Endothelial cell of umbilical vein (primary cell): ENCODE measurements around the gene INHA. TPM values are rescaled to one million over a fixed set of nuclear protein-coding genes. Genes with fewer than 3 reads are reported as not detected.

Source experiments
- BruUV-seq: library from RNA; stranded (reverse); fragments of 400-500 nt; replicated peaks from 2 replicates; lab custom pipeline; 2021; lab: Mats Ljungman, UMichigan
- CTCF ChIA-PET: fragments of 300-600, 350-600 bp; sonication (Branson Sonifier 250); formaldehyde crosslinking; loops from one replicate; lab custom pipeline; 2021; ENCODE audit warnings: antibody characterized with exemption, inconsistent platforms; lab: Charles Lee
- POLR2A ChIA-PET: fragments of 300-600, 350-600 bp; sonication (Branson Sonifier 250); formaldehyde crosslinking; loops from one replicate; lab custom pipeline; 2021; ENCODE audit warnings: antibody characterized with exemption, inconsistent platforms; lab: Charles Lee
- DNase-seq: peaks from one replicate; pipeline ENCODE4 v3.0.0-alpha.2; 2011; ENCODE audit warnings: low read depth, low spot score
- FAIRE-seq: peaks from 2 replicates; lab custom pipeline; 2011; peaks lifted over from hg19 to GRCh38; lab: Jason Lieb, UNC
- H2AFZ ChIP-seq: 2 replicates; pipeline ENCODE4 v1.6.0; 2012; ENCODE audit warnings: low read depth, low read length, control low read depth, inconsistent platforms
- H3K27ac ChIP-seq: 2 replicates; pipeline ENCODE4 v1.5.1; 2011; ENCODE audit warnings: low read depth, mild to moderate bottlenecking, control low read depth, low read length, moderate library complexity; ENCODE audit not compliant: insufficient read depth
- H3K27me3 ChIP-seq, 2 experiments: 2 replicates each; pipeline versions ENCODE4 v1.6.0 to v1.6.1; 2011; ENCODE audit warnings: low read length in 2 of 2, mixed read lengths in 1 of 2; ENCODE audit not compliant: control insufficient read depth in 2 of 2, insufficient read depth in 2 of 2
- H3K36me3 ChIP-seq, 2 experiments: 2 replicates in 1 of 2; 3 replicates in 1 of 2; pipeline ENCODE4 v1.5.1; 2011; ENCODE audit warnings: low read length in 2 of 2, mild to moderate bottlenecking in 1 of 2, moderate library complexity in 1 of 2; ENCODE audit not compliant: control insufficient read depth in 2 of 2, insufficient read depth in 2 of 2; ENCODE audit errors: extremely low read depth in 1 of 2
- H3K4me1 ChIP-seq: 3 replicates; pipeline ENCODE4 v1.5.1; 2011; ENCODE audit warnings: mild to moderate bottlenecking, low read length; ENCODE audit not compliant: control insufficient read depth, insufficient read depth; ENCODE audit errors: extremely low read depth
- H3K4me2 ChIP-seq: 2 replicates; pipeline ENCODE4 v1.6.1; 2011; ENCODE audit warnings: low read length, control low read depth, mixed read lengths; ENCODE audit not compliant: insufficient read depth
- H3K4me3 ChIP-seq, 3 experiments: fragments of 200-600 bp in 1 of 3; sonication (generic), shearing (Covaris generic) in 1 of 3; replicated peaks in 1 of 3; 2 replicates each; pipeline ENCODE4 v1.5.1; 2011 to 2016; ENCODE audit warnings: control low read depth in 3 of 3, low read length in 3 of 3, mild to moderate bottlenecking in 2 of 3, inconsistent platforms in 1 of 3, low read depth in 1 of 3, moderate library complexity in 1 of 3; ENCODE audit not compliant: insufficient read depth in 1 of 3
- H3K79me2 ChIP-seq: 2 replicates; pipeline ENCODE4 v1.6.0; 2012; ENCODE audit warnings: low read length, inconsistent platforms; ENCODE audit not compliant: control insufficient read depth, insufficient read depth
- H3K9ac ChIP-seq: replicated peaks from 2 replicates; pipeline ENCODE3; 2011; ENCODE audit warnings: low read length, control low read depth; ENCODE audit not compliant: insufficient read depth; ENCODE audit errors: extremely low read depth
- H3K9me1 ChIP-seq: replicated peaks from 3 replicates; pipeline ENCODE4 v1.6.0; 2011; ENCODE audit warnings: mild to moderate bottlenecking, low read length; ENCODE audit not compliant: control insufficient read depth, insufficient read depth; ENCODE audit errors: extremely low read depth
- H3K9me3 ChIP-seq: replicated peaks from 2 replicates; pipeline ENCODE4 v1.5.1; 2012; ENCODE audit warnings: low read length, inconsistent platforms; ENCODE audit not compliant: control insufficient read depth, insufficient read depth
- H4K20me1 ChIP-seq: replicated peaks from 2 replicates; pipeline ENCODE3; 2011; ENCODE audit warnings: mild to moderate bottlenecking, low read length; ENCODE audit not compliant: control insufficient read depth, insufficient read depth; ENCODE audit errors: extremely low read depth
- EZH2 ChIP-seq: IDR thresholded peaks from 2 replicates; pipeline ENCODE4 v1.6.1; 2012; ENCODE audit warnings: borderline replicate concordance, low read depth, mild to moderate bottlenecking, moderate library complexity, low read length, inconsistent platforms; ENCODE audit not compliant: severe bottlenecking
- FOS ChIP-seq: IDR thresholded peaks from 2 replicates; pipeline ENCODE4 v1.6.1; 2011; ENCODE audit warnings: mild to moderate bottlenecking, low read length, moderate library complexity, borderline replicate concordance; ENCODE audit not compliant: insufficient read depth
- GATA2 ChIP-seq: IDR thresholded peaks from 2 replicates; pipeline ENCODE4 v1.7.0; 2011; ENCODE audit warnings: low read depth, mild to moderate bottlenecking, moderate library complexity, mixed read lengths, low read length; ENCODE audit not compliant: insufficient read length, insufficient read depth
- JUN ChIP-seq: IDR thresholded peaks from 2 replicates; pipeline ENCODE4 v1.6.1; 2011; ENCODE audit warnings: borderline replicate concordance, low read depth; ENCODE audit not compliant: insufficient read length, insufficient read depth
- MYC ChIP-seq: IDR thresholded peaks from one replicate; pipeline ENCODE4 v1.6.1; 2011; ENCODE audit warnings: mild to moderate bottlenecking, low read depth, low read length
- POLR2A ChIP-seq: IDR thresholded peaks from 2 replicates; pipeline ENCODE4 v1.6.1; 2012; ENCODE audit warnings: low read depth, mild to moderate bottlenecking, control low read depth, low read length
- POLR2AphosphoS5 ChIP-seq: IDR thresholded peaks from 2 replicates; pipeline ENCODE4 v1.6.1; 2012; ENCODE audit warnings: low read depth, mild to moderate bottlenecking, control low read depth, low read length, moderate library complexity; ENCODE audit not compliant: insufficient read depth
- dilution Hi-C: fragments of 300-500 bp; cut with MboI; formaldehyde crosslinking; loops from one replicate; pipeline ENCODE4 v1.15.0; 2019; ENCODE audit warnings: low sequenced_read_pairs; ENCODE audit not compliant: extremely low pct_ligation_motif_present
- intact Hi-C: fragments of 100-400 bp; cut with micrococcal nuclease; formaldehyde crosslinking; loops from one replicate; pipeline ENCODE4 v1.10.0; 2022
- polyA plus RNA-seq, 4 experiments: library from polyadenylated mRNA; depleted of rRNA in 3 of 4; stranded (reverse) in 3 of 4; unstranded in 1 of 4; fragments of >200 nt; gene quantifications; 2 replicates each; pipeline versions ENCODE4 v1.2.1 to v1.2.3, GENCODE V29; 2011 to 2012; ENCODE audit warnings: missing spikeins in 1 of 4
- total RNA-seq: library from RNA; stranded (reverse); gene quantifications from 2 replicates; pipeline ENCODE4 v1.2.3, GENCODE V29; 2021
- TF ChIP-seq, protein P1 (sequence below), 2 donors: IDR thresholded peaks; 1 replicate in 1 of 2; 2 replicates in 1 of 2; pipeline ENCODE4 v1.5.1; 2011; ENCODE audit warnings: low read length in 2 of 2, mild to moderate bottlenecking in 2 of 2, moderate library complexity in 2 of 2, control low read depth in 1 of 2, inconsistent platforms in 1 of 2, low read depth in 1 of 2; ENCODE audit not compliant: insufficient read depth in 1 of 2; ENCODE audit errors: extremely low read depth in 1 of 2
- TF ChIP-seq, protein P2 (sequence below): IDR thresholded peaks from 2 replicates; pipeline ENCODE4 v1.6.1; 2011; ENCODE audit not compliant: insufficient read depth, insufficient read length

The INHA gene
- total and polyA plus RNA-seq, 2 donors (not counting 3 experiments of a cell fraction or from before 2014, with no cell fraction given) = 0.06 TPM; not detected in 1

DNA sequence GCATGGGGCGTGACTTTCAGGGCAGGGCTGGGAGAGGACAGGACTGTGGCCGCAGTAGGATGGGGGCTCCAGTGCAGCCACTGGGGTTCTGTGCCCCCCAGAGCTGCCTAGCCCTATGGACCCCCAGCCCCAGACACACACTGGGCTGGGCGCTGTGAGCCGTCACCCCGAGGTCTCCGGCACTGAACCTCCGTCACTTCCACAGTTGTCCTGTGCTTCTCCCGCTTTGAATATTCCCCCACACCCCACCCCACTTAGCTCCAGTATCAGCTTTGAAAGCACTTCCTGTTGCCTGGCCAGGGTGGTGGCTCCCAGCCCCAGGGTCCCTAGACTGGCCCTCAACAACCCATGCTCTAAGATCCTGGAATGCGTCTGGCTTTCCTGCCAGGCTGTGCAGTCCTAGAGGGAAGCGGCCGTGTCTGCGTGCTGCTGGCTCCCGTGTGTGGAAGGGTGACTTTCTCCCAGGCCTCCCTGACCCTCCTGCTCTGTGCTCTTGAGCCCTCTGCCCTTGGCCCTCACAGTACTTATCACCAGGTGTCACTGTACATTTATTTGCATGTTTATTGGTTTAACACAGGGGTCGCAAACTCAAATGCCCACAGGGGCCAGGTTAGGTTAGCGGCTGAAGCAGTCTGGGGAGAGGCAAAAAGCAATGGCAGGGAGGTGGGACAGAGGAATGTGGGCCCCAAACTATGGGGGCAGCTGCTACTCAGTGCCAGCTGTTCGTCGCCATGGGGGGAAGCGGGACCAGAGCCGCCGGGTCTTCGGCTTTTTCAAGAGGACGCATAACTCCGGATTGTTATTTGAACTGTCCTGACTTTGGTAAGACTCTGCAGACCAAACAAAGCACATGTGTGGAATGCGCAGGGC lies 10.7 kb upstream of the INHA start:
- intact Hi-C loops = no loop called here
- no peak overlapping the region for H2AFZ ChIP-seq
- H3K9me1 ChIP-seq = no peaks in the 10 kb centered on the region
- DNase-seq = no peak
- H3K36me3 ChIP-seq = no peaks in the 10 kb centered on the region
- ChIA-PET POLR2A (no interaction called here), CTCF (interaction anchor here (0.7 to 2.9 kb wide), 27 partner anchors 9 to 158 kb away, joined by 3 to 42 read pairs (median 5); partner anchors contain the start of genes CHPF, OBSL1, STK11IP and TMEM198)
- H3K27ac ChIP-seq = no peak overlapping the region
- H3K4me3 ChIP-seq = no peak overlapping the region
- peaks cover 0 to 3% of the 10 kb centered on the region in 2 experiments for H3K27me3 ChIP-seq
- BruUV-seq = no TSS peak
- FAIRE-seq = no peak
- dilution Hi-C loops = no loop called here
- H3K9ac ChIP-seq = no peak overlapping the region
- H3K4me2 ChIP-seq = no peak overlapping the region
- H3K9me3 ChIP-seq = no peaks in the 10 kb centered on the region
- no peaks in the 10 kb centered on the region for H3K79me2 ChIP-seq
- TF ChIP-seq, protein P1, sequence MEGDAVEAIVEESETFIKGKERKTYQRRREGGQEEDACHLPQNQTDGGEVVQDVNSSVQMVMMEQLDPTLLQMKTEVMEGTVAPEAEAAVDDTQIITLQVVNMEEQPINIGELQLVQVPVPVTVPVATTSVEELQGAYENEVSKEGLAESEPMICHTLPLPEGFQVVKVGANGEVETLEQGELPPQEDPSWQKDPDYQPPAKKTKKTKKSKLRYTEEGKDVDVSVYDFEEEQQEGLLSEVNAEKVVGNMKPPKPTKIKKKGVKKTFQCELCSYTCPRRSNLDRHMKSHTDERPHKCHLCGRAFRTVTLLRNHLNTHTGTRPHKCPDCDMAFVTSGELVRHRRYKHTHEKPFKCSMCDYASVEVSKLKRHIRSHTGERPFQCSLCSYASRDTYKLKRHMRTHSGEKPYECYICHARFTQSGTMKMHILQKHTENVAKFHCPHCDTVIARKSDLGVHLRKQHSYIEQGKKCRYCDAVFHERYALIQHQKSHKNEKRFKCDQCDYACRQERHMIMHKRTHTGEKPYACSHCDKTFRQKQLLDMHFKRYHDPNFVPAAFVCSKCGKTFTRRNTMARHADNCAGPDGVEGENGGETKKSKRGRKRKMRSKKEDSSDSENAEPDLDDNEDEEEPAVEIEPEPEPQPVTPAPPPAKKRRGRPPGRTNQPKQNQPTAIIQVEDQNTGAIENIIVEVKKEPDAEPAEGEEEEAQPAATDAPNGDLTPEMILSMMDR (IDR thresholded peaks at IDR 0.05; ENCODE audit: extremely low read depth in 1 of 2, insufficient read depth in 1 of 2, low read depth in 1 of 2, low read length in 2 of 2) = no peak
- TF ChIP-seq, protein P2, sequence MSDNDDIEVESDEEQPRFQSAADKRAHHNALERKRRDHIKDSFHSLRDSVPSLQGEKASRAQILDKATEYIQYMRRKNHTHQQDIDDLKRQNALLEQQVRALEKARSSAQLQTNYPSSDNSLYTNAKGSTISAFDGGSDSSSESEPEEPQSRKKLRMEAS = no peak
- no peak for TF ChIP-seq POLR2AphosphoS5
- no peak for TF ChIP-seq EZH2
- TF ChIP-seq JUN = no peak
- TF ChIP-seq GATA2 = no peak
- no peak for TF ChIP-seq MYC
- no peak for TF ChIP-seq FOS
- no peak for TF ChIP-seq POLR2A
- H4K20me1 ChIP-seq = no peaks in the 10 kb centered on the region
- H3K4me1 ChIP-seq = no peaks in the 10 kb centered on the region
